DOHH2 (cell line): ENCODE data around the gene TOR4A.
"Not testable (repeated sequence)": the region's sequence is repeated elsewhere in the genome, so short reads cannot be mapped to it uniquely, and the experiment has no call there.

Experiments
- H3F3A ChIP-seq: fragments of 200-600 bp; sonication (generic), shearing (Covaris generic); 2 replicates; pipeline ENCODE4 v1.6.0; 2016; ENCODE audit warnings: antibody characterized with exemption, mild to moderate bottlenecking; ENCODE audit not compliant: control insufficient read depth, insufficient read depth
- H3K27ac ChIP-seq: fragments of 200-600 bp; sonication (generic); 2 replicates; pipeline ENCODE4 v1.5.1; 2014; ENCODE audit warnings: low read depth, mild to moderate bottlenecking, low read length, moderate library complexity
- H3K27me3 ChIP-seq: fragments of 200-600 bp; sonication (generic); 2 replicates; pipeline ENCODE4 v1.6.1; 2014; ENCODE audit warnings: mild to moderate bottlenecking, low read length, mixed read lengths; ENCODE audit not compliant: control insufficient read depth
- H3K36me3 ChIP-seq: fragments of 200-600 bp; sonication (generic); 2 replicates; pipeline ENCODE4 v1.6.1; 2014; ENCODE audit warnings: mild to moderate bottlenecking, low read length, moderate library complexity, mixed read lengths; ENCODE audit not compliant: control insufficient read depth
- H3K4me1 ChIP-seq: fragments of 200-600 bp; sonication (generic); 2 replicates; pipeline ENCODE4 v1.6.1; 2014; ENCODE audit warnings: mild to moderate bottlenecking, low read length, mixed read lengths; ENCODE audit not compliant: control insufficient read depth
- H3K4me2 ChIP-seq: fragments of 200-600 bp; sonication (generic); 2 replicates; pipeline ENCODE4 v1.6.0; 2014; ENCODE audit warnings: mild to moderate bottlenecking, low read length, moderate library complexity
- H3K4me3 ChIP-seq: fragments of 200-600 bp; sonication (generic); 2 replicates; pipeline ENCODE4 v1.5.1; 2014; ENCODE audit warnings: mild to moderate bottlenecking, low read length, mixed read lengths
- H3K79me2 ChIP-seq: fragments of 200-600 bp; sonication (generic); 2 replicates; pipeline ENCODE4 v1.6.1; 2014; ENCODE audit warnings: mild to moderate bottlenecking, low read length, mixed read lengths; ENCODE audit not compliant: control insufficient read depth
- H3K9me2 ChIP-seq: fragments of 200-600 bp; sonication (generic); replicated peaks from 2 replicates; pipeline ENCODE4 v1.6.1; 2014; ENCODE audit warnings: mild to moderate bottlenecking, low read length, mixed read lengths; ENCODE audit not compliant: control insufficient read depth
- H3K9me3 ChIP-seq: fragments of 200-600 bp; sonication (generic); 2 replicates; pipeline ENCODE4 v1.6.1; 2014; ENCODE audit warnings: antibody characterized with exemption, low read length, mixed read lengths; ENCODE audit not compliant: control insufficient read depth, insufficient read depth
- H4K20me1 ChIP-seq: fragments of 200-600 bp; sonication (generic); 2 replicates; pipeline ENCODE4 v1.6.0; 2014; ENCODE audit warnings: low read depth, mild to moderate bottlenecking, antibody characterized with exemption, low read length, moderate library complexity; ENCODE audit not compliant: control insufficient read depth, insufficient read depth
- CTCF ChIP-seq: fragments of 200-600 bp; sonication (generic); IDR thresholded peaks from one replicate; pipeline ENCODE4 v1.5.1; 2014; ENCODE audit warnings: antibody characterized with exemption, mild to moderate bottlenecking, low read depth, low read length; ENCODE audit not compliant: poor library complexity, severe bottlenecking
- EZH2phosphoT487 ChIP-seq: fragments of 200-600 bp; sonication (generic); IDR thresholded peaks from 2 replicates; pipeline ENCODE4 v1.6.1; 2017; ENCODE audit warnings: borderline replicate concordance, mild to moderate bottlenecking, antibody characterized with exemption, low read length, moderate library complexity, mixed read lengths

TOR4A gene

GRCh38 chr9:137237759-137238726, 39.5 kb upstream of the TOR4A start:
- Histone ChIP-seq H3K4me1 (peaks cover 63% of the 10 kb centered on the region), H3K4me3 (peak overlapping the region; percentile 27; the same call in 1 of the 2 replicates), H3F3A (peaks cover 9% of the 10 kb centered on the region), H3K79me2 (peaks cover 51% of the 10 kb centered on the region), H3K9me2 (no peaks in the 10 kb centered on the region), H3K4me2 (peak overlapping the region; percentile 66), H3K27me3 (no peaks in the 10 kb centered on the region), H4K20me1 (peaks cover 14% of the 10 kb centered on the region), H3K27ac (no peak overlapping the region), H3K9me3 (no peaks in the 10 kb centered on the region), H3K36me3 (peaks cover 19% of the 10 kb centered on the region)
- TF ChIP-seq CTCF: no peak
- TF ChIP-seq EZH2phosphoT487: no peak

GRCh38 chr9:137239541-137240200, 37.9 kb upstream of the TOR4A start:
- H3K27me3 ChIP-seq, H3K9me2 ChIP-seq, H3F3A ChIP-seq, H3K9me3 ChIP-seq: not testable (repeated sequence)
- peak overlapping the region; percentile 81 for H3K4me3 ChIP-seq
- peaks cover 52% of the 10 kb centered on the region for H3K79me2 ChIP-seq
- peaks cover 21% of the 10 kb centered on the region for H4K20me1 ChIP-seq
- H3K27ac ChIP-seq: peak overlapping the region; percentile 85
- peaks cover 29% of the 10 kb centered on the region for H3K36me3 ChIP-seq
- peaks cover 69% of the 10 kb centered on the region for H3K4me1 ChIP-seq
- peak overlapping the region; percentile 66 for H3K4me2 ChIP-seq

GRCh38 chr9:137240318-137240840, 37.1 kb upstream of the TOR4A start:
- Histone ChIP-seq H3K79me2 (peaks cover 52% of the 10 kb centered on the region), H4K20me1 (peaks cover 21% of the 10 kb centered on the region), H3K4me1 (peaks cover 62% of the 10 kb centered on the region), H3K4me2 (peak overlapping the region; percentile 66), H3K9me3 (no peaks in the 10 kb centered on the region), H3K36me3 (peaks cover 29% of the 10 kb centered on the region), H3K27me3 (no peaks in the 10 kb centered on the region), H3F3A (peaks cover 9% of the 10 kb centered on the region), H3K27ac (peak overlapping the region; percentile 85), H3K4me3 (peak overlapping the region; percentile 81), H3K9me2 (no peaks in the 10 kb centered on the region)
- no peak for TF ChIP-seq EZH2phosphoT487

GRCh38 chr9:137240841-137241489, 36.6 kb upstream of the TOR4A start, which contains the start of gene TUBB4B:
TUBB4B (plus strand) TSS chr9:137241287; CDS start chr9:137241361, 74 bp downstream.
- peak within 1 kb of the TSS; percentile 82 for H3K4me2 ChIP-seq
- H3K4me1 ChIP-seq: peaks cover 60% of the 10 kb centered on the region
- H3K9me3 ChIP-seq: no peaks in the 10 kb centered on the region
- H3K27ac ChIP-seq: peak within 1 kb of the TSS; percentile 85
- H3K9me2 ChIP-seq: no peaks in the 10 kb centered on the region
- H4K20me1 ChIP-seq: peaks cover 21% of the 10 kb centered on the region
- TF ChIP-seq CTCF: no peak
- TF ChIP-seq EZH2phosphoT487: no peak
- H3K27me3 ChIP-seq: no peaks in the 10 kb centered on the region
- H3K36me3 ChIP-seq: peaks cover 29% of the 10 kb centered on the region
- H3K4me3 ChIP-seq: peak within 1 kb of the TSS; percentile 84
- peaks cover 9% of the 10 kb centered on the region for H3F3A ChIP-seq
- peaks cover 52% of the 10 kb centered on the region for H3K79me2 ChIP-seq
